Measurements from ENCODE around the gene OR4M2.
"Not testable (repeated sequence)": the region's sequence is repeated elsewhere in the genome, so short reads cannot be mapped to it uniquely, and the experiment has no call there.

OR4M2 gene

GRCh38 chr15:22080227-22080626, at the start of gene OR4M2:
Gene OR4M2 (plus strand): TSS chr15:22080527. CDS start chr15:22080625, 98 bp downstream.
- H3K9me3 ChIP-seq (ENCODE audit: severe bottlenecking) = not testable (repeated sequence)

GRCh38 chr15:22069267-22069666, 11.1 kb upstream of the OR4M2 start:
- not testable (repeated sequence) for H3K4me3 ChIP-seq (ENCODE audit: severe bottlenecking); H3K9me3 ChIP-seq (ENCODE audit: severe bottlenecking); H3K4me1 ChIP-seq (ENCODE audit: insufficient read depth, poor library complexity, severe bottlenecking); DNase-seq (ENCODE audit: low spot score); H3K36me3 ChIP-seq (ENCODE audit: low read depth); H3K27me3 ChIP-seq (ENCODE audit: insufficient read depth, poor library complexity, severe bottlenecking); ATAC-seq (ENCODE audit: low read depth); H3K27ac ChIP-seq (ENCODE audit: poor library complexity, severe bottlenecking)

More at GRCh38 chr15:22080227-22080626, at the start of gene OR4M2:
- DNase-seq (ENCODE audit: low spot score); H3K36me3 ChIP-seq (ENCODE audit: low read depth); H3K27ac ChIP-seq (ENCODE audit: poor library complexity, severe bottlenecking); ATAC-seq (ENCODE audit: low read depth); H3K27me3 ChIP-seq (ENCODE audit: insufficient read depth, poor library complexity, severe bottlenecking); H3K4me1 ChIP-seq (ENCODE audit: insufficient read depth, poor library complexity, severe bottlenecking); H3K4me3 ChIP-seq (ENCODE audit: severe bottlenecking): not testable (repeated sequence)

GRCh38 chr15:22081386-22081785, 1.1 kb downstream of the OR4M2 start:
- H3K27ac ChIP-seq (ENCODE audit: poor library complexity, severe bottlenecking); H3K4me3 ChIP-seq (ENCODE audit: severe bottlenecking); ATAC-seq (ENCODE audit: low read depth); H3K9me3 ChIP-seq (ENCODE audit: severe bottlenecking); H3K36me3 ChIP-seq (ENCODE audit: low read depth); DNase-seq (ENCODE audit: low spot score); H3K4me1 ChIP-seq (ENCODE audit: insufficient read depth, poor library complexity, severe bottlenecking); H3K27me3 ChIP-seq (ENCODE audit: insufficient read depth, poor library complexity, severe bottlenecking): not testable (repeated sequence)

- H3K27me3 ChIP-seq (ENCODE audit: insufficient read depth, poor library complexity, severe bottlenecking); H3K36me3 ChIP-seq (ENCODE audit: low read depth); H3K4me3 ChIP-seq (ENCODE audit: severe bottlenecking); H3K4me1 ChIP-seq (ENCODE audit: insufficient read depth, poor library complexity, severe bottlenecking); H3K27ac ChIP-seq (ENCODE audit: poor library complexity, severe bottlenecking); H3K9me3 ChIP-seq (ENCODE audit: severe bottlenecking): not testable (repeated sequence)
- peak; percentile 31; the same call in 2 of the 3 replicates for ATAC-seq (ENCODE audit: low read depth)
- peak; percentile 12 for DNase-seq (ENCODE audit: low spot score)
Measured at GRCh38 chr15:22098616-22099253, 18.4 kb downstream of the OR4M2 start.

GRCh38 chr15:22099289-22099891, 19.1 kb downstream of the OR4M2 start:
- H3K4me1 ChIP-seq (ENCODE audit: insufficient read depth, poor library complexity, severe bottlenecking); DNase-seq (ENCODE audit: low spot score); H3K9me3 ChIP-seq (ENCODE audit: severe bottlenecking); H3K4me3 ChIP-seq (ENCODE audit: severe bottlenecking); H3K27me3 ChIP-seq (ENCODE audit: insufficient read depth, poor library complexity, severe bottlenecking); H3K27ac ChIP-seq (ENCODE audit: poor library complexity, severe bottlenecking); H3K36me3 ChIP-seq (ENCODE audit: low read depth): not testable (repeated sequence)
- ATAC-seq (ENCODE audit: low read depth) = peak; percentile 88

GRCh38 chr15:22122033-22122432, 41.7 kb downstream of the OR4M2 start:
- not testable (repeated sequence) for H3K36me3 ChIP-seq (ENCODE audit: low read depth); H3K27ac ChIP-seq (ENCODE audit: poor library complexity, severe bottlenecking); ATAC-seq (ENCODE audit: low read depth); H3K9me3 ChIP-seq (ENCODE audit: severe bottlenecking); H3K4me3 ChIP-seq (ENCODE audit: severe bottlenecking); DNase-seq (ENCODE audit: low spot score); H3K27me3 ChIP-seq (ENCODE audit: insufficient read depth, poor library complexity, severe bottlenecking); H3K4me1 ChIP-seq (ENCODE audit: insufficient read depth, poor library complexity, severe bottlenecking)

Data from RWPE2 (cell line).